Brain pericyte (primary cell): ENCODE results near the gene CRYGC.

Source experiments
- DNase-seq: peaks from one replicate; pipeline ENCODE4 v3.0.0-alpha.2; 2012; ENCODE audit warnings: low read depth, low spot score

The CRYGC gene

GRCh38 chr2:208096080-208096479 lies 33.5 kb downstream of the CRYGC start:
- no peak for DNase-seq

- no peak for DNase-seq
Observed at GRCh38 chr2:208093128-208093527, 36.5 kb downstream of the CRYGC start.

- DNase-seq: no peak
Observed at GRCh38 chr2:208092093-208092832, 37.4 kb downstream of the CRYGC start.

GRCh38 chr2:208090420-208090819 lies 39.2 kb downstream of the CRYGC start:
- DNase-seq: no peak

- no peak for DNase-seq
Observed at GRCh38 chr2:208086029-208086428, 43.6 kb downstream of the CRYGC start.

GRCh38 chr2:208083807-208084206 lies 45.8 kb downstream of the CRYGC start:
- no peak for DNase-seq
